GM19351 (cell line): ENCODE measurements around the gene GPC5.

ENCODE experiments used
- ATAC-seq: cut with Tn5 transposase; IDR thresholded peaks from one replicate; pipeline ENCODE4 v1.9.1; 2021; ENCODE audit warnings: mild to moderate bottlenecking, moderate library complexity; ENCODE audit not compliant: unreplicated experiment

The GPC5 gene

GRCh38 chr13:91450913-91451312 is 52.5 kb downstream of the GPC5 start:
- ATAC-seq: no peak

DNA sequence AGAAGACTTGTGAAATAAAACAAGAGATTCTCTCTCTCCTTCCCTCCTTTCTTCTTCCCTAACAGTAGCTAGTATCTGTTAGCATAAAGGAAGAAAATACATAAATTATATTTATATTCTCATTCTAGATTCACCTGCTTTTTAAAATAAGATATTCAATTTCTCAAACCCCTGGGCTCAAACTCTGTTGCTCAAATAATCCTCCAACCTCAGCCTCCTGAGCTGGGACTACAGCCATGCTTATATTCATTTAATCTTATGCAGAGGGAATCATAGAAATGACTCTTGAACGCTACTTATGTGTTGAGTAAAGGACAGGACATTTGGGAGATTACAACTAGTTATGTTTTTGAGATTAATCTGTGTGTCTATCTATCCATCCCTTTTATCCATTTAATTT is 56.2 kb downstream of the GPC5 start:
- ATAC-seq: no peak

- no peak for ATAC-seq
Measured at GRCh38 chr13:91456837-91457236, 58.4 kb downstream of the GPC5 start.

GRCh38 chr13:91459485-91459884 is 61.1 kb downstream of the GPC5 start:
- ATAC-seq: no peak

DNA sequence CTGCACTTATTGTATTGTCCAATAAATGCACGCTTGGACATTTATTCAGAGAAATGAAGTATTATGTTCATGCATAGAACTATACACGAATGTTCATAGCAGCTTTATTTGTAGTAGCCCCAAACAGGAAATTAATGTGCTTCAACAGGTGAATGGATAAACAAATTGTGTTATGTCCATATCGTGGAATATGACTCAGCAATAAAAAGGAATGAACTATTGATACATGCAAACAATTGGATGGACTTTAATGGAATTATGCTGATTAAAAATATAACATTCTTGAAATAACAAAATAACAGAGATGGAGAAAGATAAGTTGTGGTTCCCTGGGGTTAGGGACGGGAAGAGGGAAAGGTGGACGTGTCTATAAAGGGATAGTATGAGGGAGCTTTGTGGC is 65.9 kb downstream of the GPC5 start:
- ATAC-seq: no peak

GRCh38 chr13:91467236-91467635 is 68.8 kb downstream of the GPC5 start:
- ATAC-seq: no peak

DNA sequence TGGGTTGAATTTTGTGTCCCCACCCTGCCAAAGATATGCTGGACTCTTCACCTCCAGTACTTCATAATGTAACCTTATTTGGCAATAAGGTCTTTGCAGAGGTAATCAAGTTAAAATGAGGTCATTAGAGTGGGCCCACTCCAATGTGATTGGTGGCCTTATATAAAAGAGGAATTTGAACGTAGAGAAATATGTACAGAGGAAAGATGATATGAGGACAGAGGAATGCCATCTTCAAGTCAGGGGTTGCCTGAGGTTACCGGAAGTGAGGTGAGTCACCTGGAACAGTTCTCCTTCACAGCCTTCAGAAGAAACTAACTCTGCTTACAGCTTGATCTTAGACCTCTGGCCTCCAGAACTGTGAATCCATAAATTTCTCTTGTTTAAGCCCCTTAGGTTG is 69.9 kb downstream of the GPC5 start:
- no peak for ATAC-seq

- no peak for ATAC-seq
Measured at GRCh38 chr13:91470084-91470621, 71.7 kb downstream of the GPC5 start.

DNA sequence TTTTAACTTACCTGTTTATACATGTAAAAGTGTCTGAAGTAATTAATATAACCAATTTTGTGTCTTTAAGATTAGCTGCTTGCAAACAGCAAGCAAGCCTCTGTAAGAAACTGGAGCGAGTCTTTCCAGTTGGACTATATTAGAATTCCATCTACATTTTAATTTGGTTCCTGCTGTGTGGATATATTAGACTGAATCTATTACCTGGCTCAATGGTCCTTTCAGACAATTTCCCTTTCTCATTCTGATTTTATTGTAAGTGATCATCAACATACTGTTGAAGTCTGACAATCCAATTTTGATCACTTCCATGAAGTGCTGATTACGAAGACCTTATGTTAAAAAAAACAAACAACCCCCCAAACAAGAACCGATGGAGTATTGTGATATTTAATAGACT is 72.3 kb downstream of the GPC5 start:
- ATAC-seq: no peak

DNA sequence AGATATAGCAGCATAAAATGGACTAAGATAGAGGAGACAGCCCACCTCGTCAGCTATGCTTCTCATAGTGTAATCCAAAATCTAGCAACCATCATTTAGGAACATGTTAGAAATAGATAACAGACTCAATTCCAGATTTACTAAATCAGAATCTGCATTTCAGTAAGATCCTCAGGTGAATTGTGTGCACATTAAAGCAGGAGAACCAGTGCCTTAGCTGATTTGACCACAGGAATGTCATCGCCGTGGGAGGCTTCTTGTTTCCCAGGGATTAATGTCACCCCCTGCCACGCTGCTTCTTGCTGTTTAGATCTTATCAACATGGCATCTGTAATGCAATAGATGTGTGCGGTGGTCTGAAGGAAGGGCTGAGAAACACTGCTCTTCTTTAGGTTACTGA is 84.0 kb downstream of the GPC5 start:
- no peak for ATAC-seq

DNA sequence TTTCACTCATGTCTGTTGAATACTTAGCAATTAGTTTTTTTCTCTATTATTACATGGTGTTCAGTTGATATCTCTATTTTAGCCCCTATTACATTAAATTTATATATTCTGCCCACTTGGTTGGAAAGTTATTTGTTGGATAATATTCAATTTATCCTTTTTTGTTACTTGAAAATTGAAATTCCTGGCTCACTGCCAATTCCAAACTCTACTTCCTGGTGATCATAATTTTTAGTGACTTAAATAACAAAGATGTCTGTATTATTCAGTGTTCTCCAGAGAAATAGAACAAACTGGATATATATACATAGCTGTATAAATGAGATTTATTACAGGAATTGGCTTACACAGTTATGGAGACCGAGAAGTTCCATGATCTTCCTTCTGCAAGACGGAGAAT is 93.6 kb downstream of the GPC5 start:
- ATAC-seq: no peak

DNA sequence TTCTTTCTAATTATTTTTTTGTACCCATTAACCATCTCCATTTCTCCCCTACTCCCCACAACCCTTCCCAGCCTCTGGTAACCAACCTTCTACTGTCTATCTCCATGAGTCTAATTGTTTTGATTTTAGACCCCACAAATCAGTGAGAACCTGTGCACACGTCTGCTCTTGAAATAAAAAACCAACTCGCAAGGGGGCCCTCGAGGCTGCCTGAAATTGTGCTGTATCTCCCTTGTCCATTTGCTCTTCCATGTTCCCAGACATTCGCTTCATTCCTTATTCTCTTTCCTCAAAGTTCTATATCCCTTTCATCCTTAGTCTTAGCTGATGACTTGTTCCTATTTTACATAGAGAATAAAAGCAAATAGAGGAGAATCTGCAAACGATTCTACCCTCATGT is 95.0 kb downstream of the GPC5 start:
- ATAC-seq: no peak

DNA sequence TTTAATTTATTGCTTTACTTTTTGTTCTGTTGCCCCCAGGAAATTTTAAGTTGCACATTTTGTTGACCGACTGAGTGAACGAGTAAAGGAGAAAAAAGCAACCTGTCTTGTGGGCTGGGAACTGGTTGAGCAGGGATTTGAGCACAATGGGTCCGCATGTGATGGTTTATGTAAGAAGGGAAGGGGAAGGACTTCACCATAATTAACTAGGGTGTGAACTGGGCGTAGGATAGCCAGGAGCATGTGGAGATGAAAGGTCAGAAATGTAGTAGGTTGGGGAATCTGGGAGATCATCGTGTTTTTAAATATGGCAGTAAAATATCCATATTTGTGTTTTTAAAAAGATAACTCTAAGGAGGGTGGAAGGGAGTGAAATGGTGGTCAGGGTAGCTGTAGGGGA is 99.9 kb downstream of the GPC5 start:
- no peak for ATAC-seq

GRCh38 chr13:91504216-91504615 is 105.8 kb downstream of the GPC5 start:
- ATAC-seq: no peak

DNA sequence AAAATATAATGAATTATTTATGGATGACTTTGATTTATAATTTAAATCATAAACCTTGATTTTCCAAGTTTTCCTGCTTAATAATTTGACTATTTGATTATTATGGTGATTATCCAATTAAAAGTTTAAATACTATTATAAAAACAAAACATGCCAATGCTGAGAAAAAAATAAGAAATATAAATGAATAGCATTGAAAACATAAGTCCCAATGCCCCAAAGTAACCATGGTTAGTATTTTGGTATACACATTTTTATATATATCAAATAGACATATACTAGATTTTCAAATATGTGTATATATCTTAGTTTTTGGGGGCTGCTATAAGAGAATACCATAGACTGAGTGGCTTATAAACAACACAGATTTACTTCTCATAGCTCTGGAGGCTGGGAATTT is 108.3 kb downstream of the GPC5 start:
- no peak for ATAC-seq

DNA sequence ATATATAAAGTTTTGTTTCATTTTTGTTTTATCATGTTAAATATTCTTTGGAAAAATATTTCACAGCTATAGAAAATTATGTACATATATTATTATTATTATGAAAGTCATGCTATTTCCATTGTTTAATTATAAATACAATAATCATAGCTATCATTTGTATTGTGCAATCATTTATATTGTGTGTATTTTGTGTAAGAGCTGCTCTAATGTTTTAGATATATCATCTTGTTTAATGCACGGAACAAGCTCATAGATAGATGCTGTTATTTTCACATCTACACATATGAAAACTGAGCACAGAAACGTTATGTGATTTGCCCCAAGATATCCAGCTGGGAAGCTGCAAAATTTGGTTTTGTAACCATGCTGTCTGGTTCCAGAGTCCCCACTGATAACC is 111.6 kb downstream of the GPC5 start:
- ATAC-seq: no peak

GRCh38 chr13:91513790-91514189 is 115.4 kb downstream of the GPC5 start:
- ATAC-seq: no peak

- ATAC-seq: no peak
Measured at GRCh38 chr13:91516799-91517198, 118.4 kb downstream of the GPC5 start.

- ATAC-seq: no peak
Measured at GRCh38 chr13:91520952-91521351, 122.5 kb downstream of the GPC5 start.

DNA sequence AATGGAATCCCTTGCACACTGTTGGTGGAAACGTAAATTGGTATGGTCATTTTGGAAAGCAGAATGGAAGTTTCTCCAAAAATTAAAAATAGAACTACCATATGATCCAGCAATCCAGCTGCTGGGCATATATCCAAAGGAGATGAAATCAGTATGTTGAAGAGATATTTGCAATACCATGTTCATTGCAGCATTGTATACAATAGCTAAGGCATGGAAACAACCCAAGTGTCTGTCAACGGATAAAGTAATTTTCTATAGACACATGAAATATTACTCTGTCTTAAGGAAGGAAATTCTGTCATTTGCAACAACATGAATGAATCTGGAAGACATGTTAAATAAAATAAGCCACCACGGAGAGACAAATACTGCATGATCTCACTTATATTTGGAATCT is 124.7 kb downstream of the GPC5 start:
- ATAC-seq: no peak

DNA sequence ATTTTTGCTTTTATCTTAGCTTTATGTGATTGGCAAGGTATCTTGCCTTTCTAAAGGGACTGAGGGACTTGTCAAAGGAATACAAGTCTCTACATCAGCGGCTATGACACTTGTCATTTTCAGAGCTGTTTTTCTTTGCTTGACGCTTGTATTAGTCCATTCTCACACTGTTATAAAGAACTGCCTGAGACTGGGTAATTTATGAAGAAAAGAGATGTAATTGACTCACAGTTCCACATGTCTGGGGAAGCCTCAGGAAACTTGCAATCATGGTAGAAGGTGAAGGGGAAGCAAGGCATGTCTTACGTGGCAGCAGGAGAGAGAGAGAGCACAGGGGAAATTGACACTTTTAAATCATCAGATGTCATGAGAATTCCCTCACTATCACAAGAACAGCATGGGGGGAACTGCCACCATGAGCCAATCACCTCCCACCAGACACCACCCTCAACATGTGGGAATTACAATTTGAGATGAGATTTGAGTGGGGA is 128.2 kb downstream of the GPC5 start:
- ATAC-seq: no peak

DNA sequence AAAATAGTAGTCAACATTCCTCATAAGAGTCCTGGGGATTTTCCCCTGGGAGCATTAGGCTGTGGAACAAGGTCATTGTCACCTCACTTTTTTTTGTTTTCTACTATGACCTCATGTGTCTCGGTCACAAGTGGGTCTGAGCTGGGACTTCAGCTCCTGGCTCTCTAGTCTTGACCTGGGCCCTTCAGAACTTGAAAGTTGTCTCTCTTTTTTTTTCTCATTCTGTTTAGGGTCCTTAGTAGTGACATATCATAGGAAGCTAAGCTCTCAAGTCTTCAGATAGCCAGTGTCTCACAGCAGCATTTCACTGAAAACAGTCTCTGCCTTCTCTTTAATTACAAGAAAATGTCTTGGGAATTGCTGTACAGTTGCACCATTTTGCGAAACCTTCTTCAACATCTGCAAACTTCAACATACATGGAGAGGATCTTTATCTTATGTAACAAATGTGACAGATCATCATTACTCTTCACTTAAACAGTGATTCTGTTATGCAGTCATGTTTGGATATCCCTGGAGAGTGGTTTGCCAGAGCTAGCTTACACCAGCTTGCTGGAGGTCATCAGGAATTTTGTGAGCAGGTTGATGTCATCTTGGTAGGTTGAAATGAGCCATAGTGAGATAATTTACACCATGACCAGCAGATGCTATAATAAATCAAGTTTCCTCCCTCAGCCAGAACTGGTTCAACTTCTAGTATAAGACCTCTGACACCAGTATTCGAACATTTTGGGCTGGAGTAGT is 131.5 kb downstream of the GPC5 start:
- no peak for ATAC-seq

DNA sequence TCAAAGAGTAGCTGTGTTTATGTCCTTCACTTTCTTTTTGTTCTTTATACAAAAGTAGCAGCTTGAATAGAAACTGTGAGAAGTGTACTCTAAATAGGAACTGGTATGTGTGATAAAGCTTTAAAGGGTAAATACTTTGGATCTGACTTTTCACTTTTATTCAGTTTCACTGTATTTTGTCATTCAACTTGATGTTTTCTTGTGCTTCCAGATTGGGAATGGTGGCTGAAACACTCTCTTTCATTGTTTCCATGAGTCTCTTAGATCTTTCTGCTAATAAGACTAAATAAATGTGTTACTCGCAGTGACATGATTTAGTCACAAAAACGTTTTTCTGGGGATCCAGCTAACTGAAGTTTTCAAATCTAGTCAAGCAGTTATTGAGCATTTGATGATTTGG is 133.2 kb downstream of the GPC5 start:
- ATAC-seq: no peak
